HUES48 (cell line): ENCODE results near the gene AGPAT4.

Experiments used
- H3K27ac ChIP-seq: one replicate; pipeline ENCODE4 v1.7.0; 2013; ENCODE audit warnings: low read depth, low read length, inconsistent platforms
- H3K27me3 ChIP-seq: 2 replicates; pipeline ENCODE4 v1.6.1; 2013; ENCODE audit warnings: mild to moderate bottlenecking, low read length; ENCODE audit not compliant: control insufficient read depth, insufficient read depth
- H3K36me3 ChIP-seq: 2 replicates; pipeline ENCODE4 v1.6.1; 2013; ENCODE audit warnings: low read length; ENCODE audit not compliant: control insufficient read depth, insufficient read depth
- H3K4me1 ChIP-seq: 2 replicates; pipeline ENCODE4 v1.6.1; 2013; ENCODE audit warnings: mild to moderate bottlenecking, low read length; ENCODE audit not compliant: control insufficient read depth, insufficient read depth
- H3K4me3 ChIP-seq: 2 replicates; pipeline ENCODE4 v1.5.1; 2013; ENCODE audit warnings: mild to moderate bottlenecking, low read depth, low read length
- H3K9ac ChIP-seq: 2 replicates; pipeline ENCODE4 v1.6.1; 2013; ENCODE audit warnings: mild to moderate bottlenecking, low read depth, low read length, moderate library complexity
- H3K9me3 ChIP-seq: 2 replicates; pipeline ENCODE4 v1.6.1; 2013; ENCODE audit warnings: low read length; ENCODE audit not compliant: control insufficient read depth, insufficient read depth

The AGPAT4 gene

DNA sequence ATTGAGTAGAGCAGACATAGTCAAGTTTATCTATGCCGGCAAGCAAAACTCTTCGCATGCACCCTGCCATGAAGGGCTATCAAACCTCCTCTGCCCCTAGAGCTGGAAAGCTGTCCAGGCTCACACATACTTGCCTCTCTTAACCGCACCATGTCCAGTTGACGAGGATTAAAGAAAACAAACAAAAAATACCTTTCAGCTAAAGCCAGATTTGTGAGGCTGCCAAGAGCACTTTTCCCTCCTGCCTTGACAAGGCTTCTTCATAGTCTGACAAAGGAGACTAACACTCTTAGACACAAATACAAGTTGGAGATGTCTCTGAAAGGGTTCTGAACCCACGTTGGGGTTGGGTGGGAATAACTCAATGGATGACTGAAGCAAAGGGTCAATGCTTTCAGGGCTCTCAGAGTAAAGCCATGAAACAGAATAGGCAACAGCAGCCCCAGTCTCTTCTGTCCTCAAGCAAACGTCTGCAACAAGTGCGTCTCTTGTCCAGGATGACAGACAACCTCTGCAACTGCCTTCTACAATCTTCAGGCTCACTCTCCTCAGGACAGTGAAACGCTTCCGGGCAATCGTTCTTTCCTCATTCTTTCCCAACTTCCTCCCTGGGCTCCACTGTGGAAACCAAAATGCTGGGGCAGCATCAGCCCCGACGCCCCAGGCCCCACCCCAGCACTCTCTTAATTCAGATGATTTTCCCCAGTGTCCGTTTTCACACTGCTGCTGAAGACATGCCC is 57.8 kb downstream of the AGPAT4 start:
- Histone ChIP-seq H3K4me3 (no peak overlapping the region), H3K4me1 (no peaks in the 10 kb centered on the region), H3K9ac (no peak overlapping the region), H3K9me3 (peaks cover 49% of the 10 kb centered on the region), H3K27ac (no peak overlapping the region), H3K36me3 (peaks cover 20% of the 10 kb centered on the region), H3K27me3 (no peaks in the 10 kb centered on the region)

DNA sequence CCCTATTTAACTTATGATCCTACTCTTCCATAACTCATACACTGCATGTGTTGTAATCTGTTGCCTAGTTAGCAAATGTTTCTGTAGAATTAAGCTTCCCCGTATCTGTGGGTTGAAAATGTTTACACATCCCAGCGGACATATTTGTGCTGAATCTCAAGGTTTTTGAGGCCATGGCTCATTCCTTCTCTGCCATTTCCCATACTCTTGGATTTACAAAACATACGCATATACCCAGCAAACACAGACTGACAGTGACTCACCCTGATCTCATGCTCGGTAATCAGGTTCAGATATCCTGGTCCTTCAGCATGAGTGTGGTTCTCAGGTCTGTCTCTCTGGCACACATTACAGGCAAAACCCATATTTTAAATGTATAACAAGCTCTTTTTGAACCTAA is 58.7 kb downstream of the AGPAT4 start:
- peaks cover 57% of the 10 kb centered on the region for H3K9me3 ChIP-seq
- H3K36me3 ChIP-seq, result peaks cover 20% of the 10 kb centered on the region
- H3K27ac ChIP-seq, result no peak overlapping the region
- H3K4me1 ChIP-seq, result no peaks in the 10 kb centered on the region
- H3K27me3 ChIP-seq, result no peaks in the 10 kb centered on the region
- H3K9ac ChIP-seq, result no peak overlapping the region
- H3K4me3 ChIP-seq, result no peak overlapping the region

DNA sequence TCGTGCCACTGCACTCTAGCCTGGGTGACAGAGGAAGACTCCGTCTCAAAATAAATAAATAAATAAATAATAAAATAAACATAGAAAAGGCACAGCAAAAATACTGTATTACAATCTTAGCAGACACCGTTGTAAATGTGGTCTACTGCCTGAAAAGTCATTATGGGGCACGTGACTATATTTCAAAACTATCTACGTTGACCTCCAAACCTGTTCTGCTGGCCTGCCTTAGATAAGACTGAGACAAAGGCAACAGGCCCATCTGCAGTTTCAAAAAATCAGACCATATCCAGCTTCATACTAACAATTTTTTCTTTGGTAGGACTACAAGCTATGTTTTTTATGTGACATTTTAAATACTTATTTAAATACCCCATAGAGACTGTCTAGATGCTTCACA is 59.1 kb downstream of the AGPAT4 start:
- Histone ChIP-seq H3K4me3 (no peak overlapping the region), H3K4me1 (no peaks in the 10 kb centered on the region), H3K27ac (no peak overlapping the region), H3K9ac (no peak overlapping the region), H3K36me3 (peaks cover 20% of the 10 kb centered on the region), H3K27me3 (no peaks in the 10 kb centered on the region), H3K9me3 (peaks cover 60% of the 10 kb centered on the region)

DNA sequence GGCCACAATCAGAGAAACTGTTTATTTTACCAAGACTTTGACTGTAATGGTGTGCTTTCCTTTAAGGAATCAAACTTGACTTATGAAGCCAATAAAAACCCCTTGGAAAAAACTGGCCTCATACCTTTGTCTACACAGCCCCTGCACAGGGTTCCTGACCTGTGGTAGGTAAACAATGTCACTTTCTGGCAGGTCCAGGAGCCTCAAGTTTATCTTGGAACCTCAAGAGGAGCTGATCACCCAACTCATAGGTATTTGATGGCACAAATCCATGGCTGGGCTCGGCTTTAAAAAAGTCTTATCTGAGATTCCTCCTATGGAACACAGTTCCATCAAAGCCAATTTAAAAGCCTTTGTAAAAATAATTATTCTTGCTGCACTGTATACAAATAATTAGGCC is 61.0 kb downstream of the AGPAT4 start:
- Histone ChIP-seq H3K27ac (no peak overlapping the region), H3K27me3 (no peaks in the 10 kb centered on the region), H3K9me3 (peaks cover 69% of the 10 kb centered on the region), H3K4me1 (no peaks in the 10 kb centered on the region), H3K9ac (no peak overlapping the region), H3K4me3 (no peak overlapping the region), H3K36me3 (peaks cover 18% of the 10 kb centered on the region)

DNA sequence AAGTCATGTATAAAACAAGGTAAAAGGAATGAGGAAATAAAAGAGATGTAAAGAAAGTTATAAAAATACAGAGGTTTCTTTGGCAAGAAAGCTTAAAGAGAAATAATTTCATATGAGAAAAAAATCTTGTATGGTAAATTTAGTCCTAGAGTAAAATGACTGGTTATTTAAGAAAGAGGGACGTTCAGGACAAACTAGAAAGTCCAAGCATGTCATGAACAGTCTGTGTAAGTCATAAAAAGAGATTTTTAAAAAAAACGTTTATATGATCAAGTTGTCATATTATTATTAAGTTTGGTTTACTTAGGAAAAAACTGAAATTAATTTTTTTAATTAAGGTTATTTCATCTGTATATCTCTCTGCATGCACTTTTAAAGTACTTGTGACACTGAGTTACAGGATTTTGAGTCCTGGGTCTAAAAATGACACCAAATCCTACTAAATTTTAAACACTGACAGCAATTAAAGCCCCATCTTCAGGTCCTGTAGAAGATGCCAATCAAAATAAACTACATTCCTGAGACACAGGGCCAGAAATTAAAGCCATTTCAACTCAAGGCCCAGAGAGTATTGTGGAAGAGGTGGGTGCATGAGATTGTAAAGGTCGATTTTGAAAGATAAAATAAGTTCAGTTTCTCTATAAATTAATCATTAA is 62.4 kb downstream of the AGPAT4 start:
- no peak overlapping the region for H3K9ac ChIP-seq
- no peaks in the 10 kb centered on the region for H3K4me1 ChIP-seq
- H3K4me3 ChIP-seq, result no peak overlapping the region; the same call in 1 of the 2 replicates
- peaks cover 6% of the 10 kb centered on the region for H3K36me3 ChIP-seq
- peaks cover 69% of the 10 kb centered on the region for H3K9me3 ChIP-seq
- H3K27ac ChIP-seq, result no peak overlapping the region
- no peaks in the 10 kb centered on the region for H3K27me3 ChIP-seq

DNA sequence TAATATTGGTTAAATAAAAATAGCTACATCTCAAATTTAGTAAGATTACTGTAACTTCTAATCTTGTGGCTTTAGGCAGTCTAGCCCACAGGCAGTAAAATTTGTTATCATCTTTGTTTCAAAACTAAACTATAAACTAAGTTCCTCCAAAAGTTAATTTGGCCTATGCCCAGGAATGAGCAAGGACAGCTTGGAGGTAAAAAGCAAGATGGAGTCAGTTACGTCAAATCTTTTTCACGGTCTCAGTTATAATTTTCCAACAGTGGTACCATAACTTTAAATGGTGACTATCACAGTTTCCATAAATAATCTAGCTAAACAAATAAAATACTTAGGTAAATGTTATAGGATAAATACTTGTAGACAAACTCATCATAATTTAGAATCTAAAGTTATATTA is 63.0 kb downstream of the AGPAT4 start:
- no peaks in the 10 kb centered on the region for H3K27me3 ChIP-seq
- H3K4me3 ChIP-seq, result no peak overlapping the region; the same call in 1 of the 2 replicates
- H3K4me1 ChIP-seq, result no peaks in the 10 kb centered on the region
- H3K9ac ChIP-seq, result no peak overlapping the region
- peaks cover 65% of the 10 kb centered on the region for H3K9me3 ChIP-seq
- no peak overlapping the region for H3K27ac ChIP-seq
- peaks cover 1% of the 10 kb centered on the region for H3K36me3 ChIP-seq

DNA sequence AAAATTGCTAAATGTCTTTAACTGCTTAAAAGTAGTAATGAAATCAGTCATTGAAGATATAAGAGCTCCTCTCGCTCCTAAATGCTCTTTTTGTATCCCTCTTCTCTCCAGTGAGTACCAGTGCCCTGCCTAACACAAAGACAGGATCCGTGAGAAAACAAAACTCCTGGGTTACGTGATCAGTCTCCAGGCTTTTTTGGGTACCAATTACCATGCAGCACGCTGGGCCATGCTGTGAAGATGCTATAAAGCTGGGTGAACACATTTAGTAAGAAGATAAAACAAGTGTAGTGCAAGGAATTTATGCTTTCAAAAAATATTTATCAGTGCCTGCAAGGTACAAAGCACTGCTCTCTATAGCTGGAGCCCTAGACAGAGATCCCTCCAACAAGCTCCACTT is 66.7 kb downstream of the AGPAT4 start:
- H3K9me3 ChIP-seq, result peaks cover 34% of the 10 kb centered on the region
- H3K27ac ChIP-seq, result no peak overlapping the region
- no peak overlapping the region for H3K4me3 ChIP-seq
- no peaks in the 10 kb centered on the region for H3K27me3 ChIP-seq
- peaks cover 16% of the 10 kb centered on the region for H3K4me1 ChIP-seq
- H3K9ac ChIP-seq, result no peak overlapping the region
- peaks cover 1% of the 10 kb centered on the region; the same call in 1 of the 2 replicates for H3K36me3 ChIP-seq

DNA sequence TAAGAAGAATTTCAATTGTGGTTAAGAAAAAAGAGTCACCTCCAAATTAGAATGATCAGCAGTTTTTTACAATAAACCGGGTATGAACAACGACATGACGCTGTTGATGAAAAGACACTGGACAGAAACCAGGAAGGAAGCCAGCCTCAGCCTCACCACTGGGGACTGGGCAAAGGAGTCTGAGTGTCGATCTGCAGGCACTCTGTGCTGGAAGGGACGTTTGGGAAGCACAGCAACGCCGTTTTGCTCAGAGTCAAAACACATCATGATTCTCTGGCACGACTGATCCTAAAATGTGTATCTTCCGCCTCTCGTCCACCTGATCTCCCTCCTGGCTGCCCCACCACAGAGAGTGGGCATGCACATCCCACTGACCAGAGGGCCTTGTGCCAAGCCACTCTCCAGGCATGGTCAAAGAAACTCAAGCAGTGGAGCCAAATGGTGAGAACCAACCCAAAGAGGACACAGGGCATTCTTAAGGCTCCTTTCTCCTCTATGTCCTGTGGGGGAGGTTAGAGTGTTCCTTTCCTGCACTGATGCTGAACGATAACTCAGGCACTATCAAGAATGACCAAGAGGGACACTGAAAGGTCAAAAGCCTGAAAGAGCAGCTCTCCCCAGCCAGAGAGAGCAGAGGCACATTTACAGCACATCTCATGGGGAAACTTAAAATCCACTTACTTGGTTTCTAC is 68.8 kb downstream of the AGPAT4 start:
- Histone ChIP-seq H3K27ac (no peak overlapping the region), H3K4me1 (peaks cover 20% of the 10 kb centered on the region), H3K9me3 (peaks cover 13% of the 10 kb centered on the region), H3K4me3 (no peak overlapping the region), H3K27me3 (no peaks in the 10 kb centered on the region), H3K36me3 (peaks cover 6% of the 10 kb centered on the region; the same call in 1 of the 2 replicates), H3K9ac (no peak overlapping the region)

DNA sequence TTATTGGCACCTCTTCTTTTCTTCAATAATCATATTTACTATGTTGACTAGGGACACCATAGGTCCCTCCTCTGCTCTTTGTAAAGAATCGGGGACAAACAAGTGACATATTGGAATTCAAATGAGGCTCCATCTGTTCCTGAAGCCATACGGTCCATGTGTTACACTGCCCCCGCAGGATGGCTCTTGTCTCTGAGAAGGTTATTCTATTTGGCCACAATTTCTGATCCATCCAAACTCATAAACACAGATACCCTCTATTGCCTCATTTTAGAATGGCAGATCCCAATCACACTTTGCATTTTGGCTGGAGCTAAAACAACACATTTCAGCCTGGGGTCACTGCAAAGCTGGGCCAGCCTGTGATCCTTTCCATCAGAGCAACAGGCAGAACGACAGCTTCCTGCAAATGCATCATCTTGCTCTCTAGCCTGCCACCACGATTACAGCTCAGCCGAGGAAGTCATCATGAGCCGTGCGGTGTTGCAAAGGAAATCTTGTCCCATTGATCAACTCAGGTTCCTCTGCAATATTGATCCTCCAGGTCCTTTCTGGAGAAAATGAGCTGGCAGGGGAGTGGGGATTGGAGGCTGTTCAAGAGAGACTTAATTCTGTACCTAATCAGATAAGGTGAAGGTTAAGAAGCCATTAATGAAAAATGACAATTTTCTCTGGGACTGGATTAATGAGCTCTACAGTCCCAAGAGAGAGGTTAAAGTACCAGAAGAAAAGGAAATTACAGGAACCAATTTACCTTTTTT is 73.1 kb downstream of the AGPAT4 start:
- H3K9ac ChIP-seq, result no peak overlapping the region
- peaks cover 20% of the 10 kb centered on the region for H3K4me1 ChIP-seq
- H3K27me3 ChIP-seq, result no peaks in the 10 kb centered on the region
- 0 out of 2 replicates have a peak, but pooled peaks cover 6% of the 10 kb centered on the region for H3K36me3 ChIP-seq
- no peaks in the 10 kb centered on the region for H3K9me3 ChIP-seq
- no peak overlapping the region for H3K27ac ChIP-seq
- H3K4me3 ChIP-seq, result no peak overlapping the region

DNA sequence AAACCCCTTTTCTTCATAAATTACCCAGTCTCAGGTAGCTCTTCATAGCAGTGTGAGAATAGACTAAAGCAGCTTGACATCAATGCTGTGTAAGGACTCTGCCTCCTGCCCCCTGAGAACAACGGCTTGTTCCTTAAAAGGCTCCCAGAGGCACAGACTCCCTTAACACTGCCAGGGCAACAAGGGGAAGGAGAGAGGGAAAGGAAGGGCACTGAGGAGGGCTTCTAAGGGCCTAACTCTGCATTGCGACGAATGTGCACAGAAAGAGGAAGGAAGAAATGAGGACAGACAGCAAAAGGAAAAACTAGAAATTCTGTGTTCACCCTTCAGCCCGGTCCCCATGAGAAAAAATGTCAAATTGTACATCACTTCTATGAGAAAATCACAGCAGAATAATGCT is 74.0 kb downstream of the AGPAT4 start:
- Histone ChIP-seq H3K36me3 (0 out of 2 replicates have a peak, but pooled peaks cover 6% of the 10 kb centered on the region), H3K4me1 (peaks cover 15% of the 10 kb centered on the region)

More for the DNA sequence above, 74.0 kb downstream of the AGPAT4 start:
- H3K9ac ChIP-seq, result no peak overlapping the region
- H3K4me3 ChIP-seq, result no peak overlapping the region
- H3K27ac ChIP-seq, result no peak overlapping the region
- no peaks in the 10 kb centered on the region for H3K9me3 ChIP-seq
- no peaks in the 10 kb centered on the region for H3K27me3 ChIP-seq
